Duodenal mucosa (tissue), 2 donors: ENCODE results near the gene ZKSCAN8.
A peak's percentile ranks its signal among the peaks of the same experiment; 100 is the strongest.

Experiments
- H3K27ac ChIP-seq: one replicate; pipeline ENCODE4 v1.7.0; 2013; ENCODE audit warnings: low read depth, low read length
- H3K27me3 ChIP-seq, 2 donors: one replicate each; pipeline ENCODE4 v1.7.0; 2013; ENCODE audit warnings: low read length in 2 of 2, control low read depth in 1 of 2; ENCODE audit not compliant: insufficient read depth in 2 of 2, control insufficient read depth in 1 of 2
- H3K36me3 ChIP-seq, 2 donors: one replicate each; pipeline ENCODE4 v1.7.0; 2013; ENCODE audit warnings: low read length in 2 of 2, control low read depth in 1 of 2; ENCODE audit not compliant: insufficient read depth in 2 of 2, control insufficient read depth in 1 of 2
- H3K4me1 ChIP-seq, 2 donors: one replicate each; pipeline ENCODE4 v1.7.0; 2013; ENCODE audit warnings: low read length in 2 of 2, control low read depth in 1 of 2; ENCODE audit not compliant: insufficient read depth in 2 of 2, control insufficient read depth in 1 of 2
- H3K4me3 ChIP-seq, 2 donors: one replicate each; pipeline ENCODE4 v1.7.0; 2013; ENCODE audit warnings: low read length in 2 of 2, low read depth in 1 of 2
- H3K9ac ChIP-seq, 2 donors: one replicate each; pipeline ENCODE4 v1.7.0; 2013; ENCODE audit warnings: low read length in 2 of 2, low read depth in 1 of 2
- H3K9me3 ChIP-seq, 2 donors: one replicate each; pipeline ENCODE4 v1.7.0; 2013; ENCODE audit warnings: low read length in 2 of 2, control low read depth in 1 of 2; ENCODE audit not compliant: control insufficient read depth in 1 of 2

Gene ZKSCAN8

DNA sequence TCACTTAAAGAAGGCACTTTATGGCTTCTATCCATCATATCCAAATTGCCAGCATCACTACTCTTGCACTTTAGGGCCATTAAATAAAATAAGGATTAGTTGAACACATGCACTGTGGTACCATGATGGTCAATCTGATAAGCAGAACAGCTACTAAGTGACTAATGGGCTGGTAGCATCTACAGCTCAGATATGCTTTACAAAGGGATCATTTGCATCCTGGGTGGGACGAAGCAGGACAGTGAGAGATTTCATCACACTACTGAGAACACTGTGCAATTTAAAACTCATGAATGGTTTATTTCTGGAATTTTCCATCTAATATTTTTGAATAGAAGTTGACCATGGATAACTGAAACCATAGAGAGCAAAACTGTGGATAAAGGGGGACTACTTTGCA, 58.3 kb downstream of the ZKSCAN8 start:
- no peaks in the 10 kb centered on the region for H3K4me1 ChIP-seq
- H3K4me3 ChIP-seq: no peak overlapping the region
- H3K36me3 ChIP-seq: no peaks in the 10 kb centered on the region
- peaks cover 3% of the 10 kb centered on the region in 2 donors for H3K27me3 ChIP-seq
- H3K9ac ChIP-seq: no peak overlapping the region
- peaks cover 3 to 5% of the 10 kb centered on the region in 2 donors for H3K9me3 ChIP-seq
- no peak overlapping the region for H3K27ac ChIP-seq

DNA sequence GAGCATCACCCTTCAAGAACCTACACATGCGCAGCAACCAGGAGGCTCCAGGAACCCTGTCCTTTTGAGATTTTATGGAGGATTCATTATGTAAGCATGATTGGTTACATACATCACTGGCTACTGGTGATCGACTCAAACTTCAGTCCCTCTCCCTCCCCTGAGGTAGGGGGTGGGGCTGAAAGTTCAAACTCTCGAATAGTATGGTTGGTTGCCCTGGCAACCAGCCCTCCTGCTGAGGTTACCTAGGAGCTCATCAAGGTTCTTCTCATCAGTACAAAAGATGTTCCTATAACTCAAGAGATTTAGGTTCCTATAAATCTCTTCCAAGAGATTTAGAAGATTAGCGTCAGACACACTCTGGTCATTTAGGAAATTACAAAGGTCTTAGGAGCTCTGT, 61.5 kb downstream of the ZKSCAN8 start:
- no peak overlapping the region for H3K4me3 ChIP-seq
- peaks cover 14 to 18% of the 10 kb centered on the region in 2 donors for H3K4me1 ChIP-seq
- H3K9ac ChIP-seq: no peak overlapping the region
- peaks cover 7 to 25% of the 10 kb centered on the region in 2 donors for H3K27me3 ChIP-seq
- peaks cover 0 to 3% of the 10 kb centered on the region in 2 donors for H3K9me3 ChIP-seq
- H3K27ac ChIP-seq: no peak overlapping the region
- H3K36me3 ChIP-seq: no peaks in the 10 kb centered on the region

DNA sequence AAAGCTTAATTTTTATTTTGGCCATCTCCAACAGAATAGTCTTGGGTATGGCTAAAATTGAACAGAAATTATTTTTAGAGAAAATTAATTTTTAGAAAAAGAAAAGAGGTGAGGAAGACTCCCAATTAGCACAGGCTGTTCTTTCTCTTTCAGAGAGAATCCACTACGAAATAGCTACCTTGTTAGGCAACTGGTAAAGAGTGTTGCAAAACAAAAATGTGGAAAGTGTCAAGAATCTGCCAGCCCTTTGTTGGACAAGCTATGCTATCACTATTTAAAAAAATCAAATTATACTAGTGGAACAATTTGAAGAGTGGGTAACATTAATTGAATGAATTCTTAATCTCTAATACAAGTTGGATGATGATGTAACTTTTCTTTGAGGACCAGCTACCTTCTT, 64.2 kb downstream of the ZKSCAN8 start:
- Histone ChIP-seq H3K4me1 (peaks cover 16 to 23% of the 10 kb centered on the region in 2 donors), H3K9ac (no peak overlapping the region), H3K9me3 (peaks cover 0 to 3% of the 10 kb centered on the region in 2 donors), H3K36me3 (no peaks in the 10 kb centered on the region), H3K27ac (no peak overlapping the region), H3K4me3 (no peak overlapping the region), H3K27me3 (peaks cover 27 to 47% of the 10 kb centered on the region in 2 donors)

DNA sequence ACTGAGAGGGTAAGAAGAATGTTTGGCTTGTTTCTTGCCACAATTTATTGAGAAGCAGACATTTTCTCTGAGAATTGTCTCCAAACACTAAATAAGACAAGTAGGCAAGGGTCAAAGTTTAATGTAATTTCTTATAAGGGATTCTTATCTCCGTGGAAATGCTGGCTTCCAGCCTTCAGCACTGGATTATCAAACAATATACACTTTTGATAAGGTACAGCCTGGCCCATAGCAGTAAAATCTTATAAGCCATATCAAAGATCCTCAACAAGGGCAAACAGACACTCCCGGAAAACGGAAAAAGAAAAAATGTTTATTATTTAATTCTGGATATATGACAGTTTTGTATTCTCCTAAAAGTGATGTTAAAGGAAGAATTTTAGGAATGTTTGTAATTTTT, 64.8 kb downstream of the ZKSCAN8 start:
- Histone ChIP-seq H3K36me3 (no peaks in the 10 kb centered on the region), H3K27me3 (peaks cover 29 to 48% of the 10 kb centered on the region in 2 donors), H3K4me1 (peaks cover 16 to 23% of the 10 kb centered on the region in 2 donors), H3K9me3 (peaks cover 0 to 3% of the 10 kb centered on the region in 2 donors), H3K27ac (no peak overlapping the region), H3K4me3 (peak overlapping the region in 1 of 2 donors; percentile 56), H3K9ac (no peak overlapping the region)

DNA sequence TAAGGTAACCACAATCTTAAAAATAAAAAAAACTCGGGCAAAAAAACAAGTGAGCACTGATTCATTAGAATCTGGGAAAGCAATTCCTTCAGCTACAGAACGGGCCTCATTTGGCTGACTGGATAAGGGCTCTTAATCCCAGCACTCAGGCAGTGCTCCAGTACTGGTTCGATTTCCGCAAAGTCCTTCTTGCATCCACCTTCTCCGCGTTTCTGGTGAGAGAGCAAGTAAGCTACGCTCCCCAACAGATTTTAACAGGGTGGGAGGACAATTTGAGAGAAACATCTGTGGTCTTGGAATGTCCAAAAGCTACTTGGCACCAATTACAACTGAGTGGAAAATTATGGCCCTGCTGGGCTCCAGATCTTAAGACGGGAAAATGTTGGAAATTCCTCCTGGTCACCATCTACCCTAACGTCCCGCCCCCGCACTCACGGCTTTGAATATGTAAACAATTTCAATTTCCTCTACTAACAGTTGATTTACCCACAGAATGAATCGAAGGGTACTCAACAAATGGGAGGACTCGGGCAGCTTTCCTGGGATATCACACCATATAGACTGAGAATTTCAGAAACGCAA, 65.3 kb downstream of the ZKSCAN8 start:
- Histone ChIP-seq H3K9ac (no peak overlapping the region), H3K27ac (no peak overlapping the region), H3K36me3 (no peaks in the 10 kb centered on the region), H3K4me1 (peaks cover 16 to 23% of the 10 kb centered on the region in 2 donors), H3K4me3 (peak overlapping the region; percentile 56 to 73), H3K27me3 (peaks cover 28 to 52% of the 10 kb centered on the region in 2 donors), H3K9me3 (peaks cover 0 to 3% of the 10 kb centered on the region in 2 donors)

DNA sequence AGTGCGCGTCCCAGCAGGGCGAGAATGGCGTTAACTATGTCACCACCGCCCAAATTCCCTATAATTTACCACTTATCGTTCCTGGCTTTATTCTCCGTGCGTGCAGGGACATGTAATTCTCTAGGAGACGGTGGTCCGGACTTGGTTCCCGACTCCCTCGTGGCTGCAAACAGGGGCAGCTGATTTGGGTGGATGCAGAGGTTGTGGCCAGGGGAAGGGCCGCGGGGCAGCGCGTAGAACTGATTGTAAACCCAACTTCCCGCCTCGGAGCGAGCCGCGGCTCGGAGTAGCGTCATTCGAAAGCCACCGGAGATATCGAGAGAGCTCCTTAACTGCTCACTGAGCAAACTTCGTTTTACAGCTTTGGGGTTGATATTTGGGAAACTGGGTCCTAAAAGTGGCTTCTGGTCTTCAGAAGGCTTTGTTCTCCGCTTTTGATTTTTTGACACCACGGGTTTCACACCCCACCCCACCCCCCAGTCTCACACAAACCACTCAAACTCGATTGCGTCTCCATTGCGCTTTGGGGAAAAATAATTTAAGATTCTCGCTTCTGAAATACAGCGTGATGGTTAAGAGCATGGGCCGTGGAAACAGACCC, 65.9 kb downstream of the ZKSCAN8 start:
- H3K27ac ChIP-seq: no peak overlapping the region
- peak overlapping the region in 1 of 2 donors; percentile 4 for H3K9ac ChIP-seq
- H3K9me3 ChIP-seq: peaks cover 0 to 3% of the 10 kb centered on the region in 2 donors
- H3K36me3 ChIP-seq: no peaks in the 10 kb centered on the region
- peaks cover 16 to 23% of the 10 kb centered on the region in 2 donors for H3K4me1 ChIP-seq
- H3K27me3 ChIP-seq: peaks cover 28 to 58% of the 10 kb centered on the region in 2 donors
- H3K4me3 ChIP-seq: peak overlapping the region; percentile 56 to 73

DNA sequence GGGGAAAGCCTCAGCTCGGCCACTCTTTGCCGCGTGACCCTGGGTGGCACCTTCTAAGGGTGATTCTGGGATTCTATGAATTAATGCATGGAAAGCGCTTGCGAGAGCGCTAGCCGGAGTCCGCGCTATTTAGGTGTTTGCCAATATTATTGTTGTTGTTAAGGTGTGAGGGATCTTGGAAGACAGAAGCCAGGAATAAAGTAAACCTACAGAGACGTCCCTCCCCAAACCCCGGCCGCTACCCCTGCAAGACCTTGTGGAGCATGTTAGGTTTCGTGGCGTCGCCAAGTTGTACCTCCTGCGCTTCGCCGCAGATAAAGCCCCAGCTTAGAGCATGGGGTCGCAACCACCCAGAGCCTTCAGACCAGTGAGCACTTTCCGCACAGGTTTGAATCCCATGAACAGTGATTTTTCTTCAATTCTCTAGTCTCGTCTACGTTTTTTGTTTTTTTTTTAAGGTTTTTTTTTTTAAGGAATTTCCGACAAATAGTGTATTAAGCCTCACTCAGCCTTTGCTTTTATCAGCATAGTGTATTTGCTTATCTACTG, 66.5 kb downstream of the ZKSCAN8 start:
- no peak overlapping the region for H3K27ac ChIP-seq
- H3K4me1 ChIP-seq: peaks cover 20 to 27% of the 10 kb centered on the region in 2 donors
- H3K9ac ChIP-seq: peak overlapping the region in 1 of 2 donors; percentile 11
- H3K36me3 ChIP-seq: no peaks in the 10 kb centered on the region
- peaks cover 33 to 64% of the 10 kb centered on the region in 2 donors for H3K27me3 ChIP-seq
- peak overlapping the region; percentile 56 to 73 for H3K4me3 ChIP-seq
- peaks cover 0 to under 1% of the 10 kb centered on the region in 2 donors for H3K9me3 ChIP-seq
